CD14-positive monocyte (primary cell): ENCODE measurements around the gene YWHAE. TPM values are rescaled to one million over a fixed set of nuclear protein-coding genes. Genes with fewer than 3 reads are reported as not detected.
A peak's percentile ranks its signal among the peaks of the same experiment; 100 is the strongest.

ENCODE experiments used
- DNase-seq, 3 donors: peaks; one replicate each; pipeline ENCODE4 v3.0.0-alpha.2; 2011 to 2022
- H2AFZ ChIP-seq: 2 replicates; pipeline ENCODE4 v1.6.0; 2012; ENCODE audit warnings: mild to moderate bottlenecking, low read depth, low read length, inconsistent platforms; ENCODE audit not compliant: insufficient read depth, poor library complexity, severe bottlenecking
- H3K27ac ChIP-seq, 2 donors: 1 replicate in 1 of 2; 2 replicates in 1 of 2; pipeline ENCODE4 v1.5.1; 2012 to 2013; ENCODE audit warnings: low read length in 2 of 2, control low read depth in 1 of 2, inconsistent platforms in 1 of 2, low read depth in 1 of 2, mild to moderate bottlenecking in 1 of 2
- H3K27me3 ChIP-seq, 2 donors: one replicate each; pipeline versions ENCODE4 v1.6.0 to v1.6.1; 2011 to 2013; ENCODE audit warnings: low read length in 2 of 2; ENCODE audit not compliant: control insufficient read depth in 2 of 2, insufficient read depth in 2 of 2
- H3K36me3 ChIP-seq, 2 donors: replicated peaks in 1 of 2; 1 replicate in 1 of 2; 2 replicates in 1 of 2; pipeline versions ENCODE4 v1.5.1 to v1.6.1; 2012 to 2013; ENCODE audit warnings: low read length in 2 of 2, control low read depth in 1 of 2, inconsistent platforms in 1 of 2, mild to moderate bottlenecking in 1 of 2; ENCODE audit not compliant: insufficient read depth in 2 of 2, control insufficient read depth in 1 of 2
- H3K4me1 ChIP-seq, 2 donors: 1 replicate in 1 of 2; 2 replicates in 1 of 2; pipeline versions ENCODE4 v1.5.1 to v1.6.1; 2012 to 2013; ENCODE audit warnings: low read length in 2 of 2, control low read depth in 1 of 2, inconsistent platforms in 1 of 2, mild to moderate bottlenecking in 1 of 2, moderate library complexity in 1 of 2; ENCODE audit not compliant: insufficient read depth in 2 of 2, control insufficient read depth in 1 of 2
- H3K4me2 ChIP-seq: replicated peaks from 2 replicates; pipeline ENCODE3; 2012; ENCODE audit warnings: low read length, moderate library complexity, mild to moderate bottlenecking; ENCODE audit not compliant: poor library complexity, severe bottlenecking; ENCODE audit errors: extremely low read depth
- H3K4me3 ChIP-seq, 3 experiments: fragments of 200-600 bp in 1 of 3; sonication (generic) in 1 of 3; replicated peaks in 1 of 3; 1 replicate in 2 of 3; 2 replicates in 1 of 3; pipeline ENCODE4 v1.5.1; 2011 to 2013; ENCODE audit warnings: low read length in 3 of 3, mild to moderate bottlenecking in 3 of 3, control low read depth in 2 of 3, low read depth in 2 of 3, inconsistent platforms in 1 of 3, moderate library complexity in 1 of 3
- H3K79me2 ChIP-seq: 2 replicates; pipeline ENCODE4 v1.6.0; 2012; ENCODE audit warnings: mild to moderate bottlenecking, control low read depth, inconsistent platforms, low read length, moderate library complexity; ENCODE audit not compliant: insufficient read depth
- H3K9ac ChIP-seq: 2 replicates; pipeline ENCODE4 v1.6.0; 2017; ENCODE audit warnings: low read length, mild to moderate bottlenecking; ENCODE audit not compliant: insufficient read depth, poor library complexity, severe bottlenecking
- H3K9me3 ChIP-seq, 2 donors: replicated peaks in 1 of 2; 1 replicate in 1 of 2; 2 replicates in 1 of 2; pipeline versions ENCODE4 v1.5.1 to v1.6.1; 2012 to 2013; ENCODE audit warnings: low read length in 2 of 2, control low read depth in 1 of 2; ENCODE audit not compliant: control insufficient read depth in 1 of 2, insufficient read depth in 1 of 2
- H4K20me1 ChIP-seq: 2 replicates; pipeline ENCODE4 v1.6.0; 2012; ENCODE audit warnings: mild to moderate bottlenecking, low read length, control low read depth, moderate library complexity; ENCODE audit not compliant: insufficient read depth
- H3K27ac Mint-ChIP-seq, 7 donors: one replicate each; pipeline ENCODE4 v1.8.0; 2020; ENCODE audit warnings: mild to moderate bottlenecking in 7 of 7, mixed read lengths in 7 of 7, moderate library complexity in 6 of 7, inconsistent platforms in 2 of 7
- H3K27me3 Mint-ChIP-seq, 3 donors: one replicate each; pipeline ENCODE4 v1.8.0; 2021 to 2022; ENCODE audit warnings: low read depth in 3 of 3, mild to moderate bottlenecking in 3 of 3, mixed read lengths in 3 of 3, moderate library complexity in 3 of 3, inconsistent platforms in 1 of 3
- H3K36me3 Mint-ChIP-seq, 2 donors: one replicate each; pipeline ENCODE4 v1.8.0; 2020; ENCODE audit warnings: mixed read lengths in 2 of 2, inconsistent platforms in 1 of 2, mild to moderate bottlenecking in 1 of 2
- H3K4me1 Mint-ChIP-seq: one replicate; pipeline ENCODE4 v1.8.0; 2020; ENCODE audit warnings: mild to moderate bottlenecking, mixed read lengths
- H3K4me3 Mint-ChIP-seq, 2 donors: one replicate each; pipeline ENCODE4 v1.8.0; 2020; ENCODE audit warnings: mild to moderate bottlenecking in 2 of 2, mixed read lengths in 2 of 2, moderate library complexity in 1 of 2
- H3K9me3 Mint-ChIP-seq, 7 donors: one replicate each; pipeline ENCODE4 v1.8.0; 2020 to 2022; ENCODE audit warnings: mixed read lengths in 7 of 7, mild to moderate bottlenecking in 6 of 7, moderate library complexity in 6 of 7, inconsistent platforms in 2 of 7
- CTCF ChIP-seq: fragments of 200-600 bp; IDR thresholded peaks from one replicate; pipeline ENCODE4 v1.8.0; 2022; ENCODE audit warnings: antibody characterized with exemption, mild to moderate bottlenecking
- WGBS: methylation state at CpG from one replicate; pipeline ENCODE4 v1.1.5; 2013; ENCODE audit warnings: missing lambda C conversion rate; ENCODE audit not compliant: insufficient coverage; 5-methylcytosine and 5-hydroxymethylcytosine counted together
- intact Hi-C, 2 donors: fragments of 100-400 bp; cut with micrococcal nuclease; formaldehyde crosslinking; loops; one replicate each; pipeline versions ENCODE4 v1.15.0 to v1.15.1; 2023
- polyA plus RNA-seq, 3 donors: library from polyadenylated mRNA; depleted of rRNA in 1 of 3; unstranded in 2 of 3; stranded (reverse) in 1 of 3; fragments of 300-500 nt in 2 of 3; fragments of >200 nt in 1 of 3; fragmentation: Illumina TruSeq in 2 of 3; gene quantifications; 1 replicate in 2 of 3; 2 replicates in 1 of 3; pipeline ENCODE4 v1.2.3, GENCODE V29; 2012 to 2021

YWHAE gene
- polyA plus RNA-seq, 3 donors: 165 to 185 (median 168) TPM

GRCh38 chr17:1371893-1372590, 28.0 kb downstream of the YWHAE start:
- peaks cover 100% of the 10 kb centered on the region for H3K79me2 ChIP-seq
- no peak for DNase-seq
- no peak overlapping the region for H3K9ac ChIP-seq
- no peaks in the 10 kb centered on the region for H3K4me1 ChIP-seq
- H4K20me1 ChIP-seq: peaks cover 100% of the 10 kb centered on the region
- Mint-ChIP-seq H3K4me3 (no peak overlapping the region), H3K4me1 (peaks cover 39% of the 10 kb centered on the region), H3K27me3 (no peaks in the 10 kb centered on the region), H3K9me3 (no peaks in the 10 kb centered on the region), H3K36me3 (peaks cover 11 to 29% of the 10 kb centered on the region in 2 donors), H3K27ac (peak overlapping the region in 2 of 7 donors; percentile 69 to 75)
- no peak overlapping the region for H3K27ac ChIP-seq
- intact Hi-C loops: no loop called here
- H3K36me3 ChIP-seq: peaks cover 7 to 28% of the 10 kb centered on the region in 2 donors
- H2AFZ ChIP-seq: no peak overlapping the region
- no peaks in the 10 kb centered on the region for H3K9me3 ChIP-seq
- 97% methylated on average over 5 of the region's 17 CpGs for WGBS
- no peak overlapping the region for H3K4me3 ChIP-seq
- no peaks in the 10 kb centered on the region for H3K27me3 ChIP-seq
- no peak overlapping the region for H3K4me2 ChIP-seq
- no peak for TF ChIP-seq CTCF

GRCh38 chr17:1368588-1368987, 31.4 kb downstream of the YWHAE start:
- Histone ChIP-seq H3K4me1 (peaks cover 17 to 23% of the 10 kb centered on the region in 2 donors), H2AFZ (no peak overlapping the region), H3K9ac (no peak overlapping the region), H3K4me2 (no peak overlapping the region), H3K4me3 (no peak overlapping the region), H3K27me3 (no peaks in the 10 kb centered on the region), H3K79me2 (peaks cover 99% of the 10 kb centered on the region), H3K36me3 (peaks cover 11 to 29% of the 10 kb centered on the region in 2 donors), H4K20me1 (peaks cover 100% of the 10 kb centered on the region), H3K27ac (no peak overlapping the region), H3K9me3 (no peaks in the 10 kb centered on the region)
- TF ChIP-seq CTCF: no peak
- H3K4me1 Mint-ChIP-seq: peaks cover 36% of the 10 kb centered on the region
- intact Hi-C loops: loop anchor here in 1 of 2 donors (5.0 to 10.0 kb wide), 3 partner anchors 34 to 276 kb away; partner anchors contain the start of genes CRK, RILP, SCARF1 and YWHAE
- WGBS: no CpG with 5 or more reads among the region's 4 CpGs
- DNase-seq: no peak
- H3K27me3 Mint-ChIP-seq: peaks cover 0 to 2% (median 0%) of the 10 kb centered on the region in 3 donors
- H3K36me3 Mint-ChIP-seq: peaks cover 19 to 34% of the 10 kb centered on the region in 2 donors
- H3K4me3 Mint-ChIP-seq: no peak overlapping the region
- no peaks in the 10 kb centered on the region for H3K9me3 Mint-ChIP-seq
- H3K27ac Mint-ChIP-seq: no peak overlapping the region
